HepG2 (cell line): ENCODE measurements around the gene ENTPD1.

ENCODE experiments used
- SOX6 ChIP-seq, 2 experiments: fragments of 450-650 bp in 1 of 2; sonication (generic) in 1 of 2; formaldehyde crosslinking in 1 of 2; IDR thresholded peaks; 2 replicates each; pipeline versions ENCODE4 v1.4.0 to v1.6.1; 2017 to 2020; ENCODE audit warnings: antibody characterized with exemption in 1 of 2, mild to moderate bottlenecking in 1 of 2, missing genetic modification reagents in 1 of 2
- TF ChIP-seq, protein P1 (sequence below): sonication (generic); formaldehyde crosslinking; IDR thresholded peaks from 2 replicates; pipeline ENCODE4 v1.5.0; 2020; ENCODE audit warnings: mild to moderate bottlenecking, missing genetic modification reagents, moderate library complexity

DNA sequence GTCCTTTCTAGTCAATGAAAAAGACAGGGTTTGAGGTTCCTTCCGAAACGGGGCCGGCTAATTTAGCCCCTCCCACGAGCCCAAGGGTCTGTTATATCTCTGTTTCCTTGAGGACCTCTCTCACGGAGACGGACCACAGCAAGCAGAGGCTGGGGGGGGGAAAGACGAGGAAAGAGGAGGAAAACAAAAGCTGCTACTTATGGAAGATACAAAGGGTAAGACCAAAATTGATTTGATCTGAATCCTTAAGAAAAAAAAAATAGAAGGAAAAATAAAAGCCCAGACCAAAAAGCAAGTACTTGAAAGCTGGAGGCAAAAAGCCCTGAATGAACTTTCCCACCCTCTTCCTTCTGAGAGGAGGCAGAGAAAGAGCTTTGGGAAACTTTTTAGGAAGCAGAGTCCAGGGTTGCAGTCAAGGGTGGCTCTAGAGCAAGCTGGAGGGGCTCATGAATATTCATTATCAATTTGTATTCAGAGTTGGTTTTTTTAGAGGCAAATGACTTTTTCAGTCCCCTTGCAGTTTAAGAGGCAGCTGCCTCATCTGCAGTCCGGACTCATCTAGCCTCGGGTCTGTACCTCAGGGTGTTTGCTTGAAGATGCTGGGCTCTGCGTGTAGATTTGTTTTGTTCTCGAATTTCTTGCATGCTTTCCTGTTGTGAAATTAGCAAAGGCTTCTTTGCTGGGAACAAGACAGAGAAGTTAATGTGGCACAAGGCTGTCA lies at the start of gene ENTPD1:
- TF ChIP-seq SOX6 (IDR thresholded peaks at IDR 0.05): no peak
- TF ChIP-seq SOX6 (CRISPR knock-in tag; IDR thresholded peaks at IDR 0.05): no peak
- TF ChIP-seq, protein P1, sequence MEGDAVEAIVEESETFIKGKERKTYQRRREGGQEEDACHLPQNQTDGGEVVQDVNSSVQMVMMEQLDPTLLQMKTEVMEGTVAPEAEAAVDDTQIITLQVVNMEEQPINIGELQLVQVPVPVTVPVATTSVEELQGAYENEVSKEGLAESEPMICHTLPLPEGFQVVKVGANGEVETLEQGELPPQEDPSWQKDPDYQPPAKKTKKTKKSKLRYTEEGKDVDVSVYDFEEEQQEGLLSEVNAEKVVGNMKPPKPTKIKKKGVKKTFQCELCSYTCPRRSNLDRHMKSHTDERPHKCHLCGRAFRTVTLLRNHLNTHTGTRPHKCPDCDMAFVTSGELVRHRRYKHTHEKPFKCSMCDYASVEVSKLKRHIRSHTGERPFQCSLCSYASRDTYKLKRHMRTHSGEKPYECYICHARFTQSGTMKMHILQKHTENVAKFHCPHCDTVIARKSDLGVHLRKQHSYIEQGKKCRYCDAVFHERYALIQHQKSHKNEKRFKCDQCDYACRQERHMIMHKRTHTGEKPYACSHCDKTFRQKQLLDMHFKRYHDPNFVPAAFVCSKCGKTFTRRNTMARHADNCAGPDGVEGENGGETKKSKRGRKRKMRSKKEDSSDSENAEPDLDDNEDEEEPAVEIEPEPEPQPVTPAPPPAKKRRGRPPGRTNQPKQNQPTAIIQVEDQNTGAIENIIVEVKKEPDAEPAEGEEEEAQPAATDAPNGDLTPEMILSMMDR (CRISPR knock-in tag): no peak
